ENCODE data around the gene APOL6. TPM values are rescaled to one million over a fixed set of nuclear protein-coding genes. Genes with fewer than 3 reads are reported as not detected.

APOL6 gene
- total RNA-seq, 4 donors from 2014 or later = 5.3 to 19.8 (median 13.0) TPM

GRCh38 chr22:35608088-35608487 lies 40.2 kb upstream of the APOL6 start:
- H3K9me3 ChIP-seq = no peaks in the 10 kb centered on the region
- H3K27ac ChIP-seq = no peak overlapping the region
- no peaks in the 10 kb centered on the region for H3K27me3 ChIP-seq
- TF ChIP-seq POLR2A (IDR thresholded peaks at IDR 0.05) (no peak), CTCF (IDR thresholded peaks at IDR 0.05) (no peak)
- DNase-seq = no peak
- intact Hi-C loops (cut with DNase I; ENCODE audit: low total_unique reads) = no loop called here
- H3K4me3 ChIP-seq = no peak overlapping the region
- H3K4me1 ChIP-seq = no peaks in the 10 kb centered on the region
- no peaks in the 10 kb centered on the region for H3K36me3 ChIP-seq

- intact Hi-C loops (cut with DNase I; ENCODE audit: low total_unique reads) = no loop called here
These were observed 39.0 kb upstream of the APOL6 start for GRCh38 chr22:35609261-35609660.

GRCh38 chr22:35609761-35610160 lies 38.5 kb upstream of the APOL6 start:
- H3K9me3 ChIP-seq = no peaks in the 10 kb centered on the region
- no peak for DNase-seq
- intact Hi-C loops (cut with DNase I; ENCODE audit: low total_unique reads) = no loop called here
- no peak for TF ChIP-seq POLR2A (IDR thresholded peaks at IDR 0.05)
- TF ChIP-seq CTCF (IDR thresholded peaks at IDR 0.05) = no peak
- H3K27me3 ChIP-seq = no peaks in the 10 kb centered on the region
- no peak overlapping the region for H3K27ac ChIP-seq
- H3K4me1 ChIP-seq = no peaks in the 10 kb centered on the region
- no peak overlapping the region for H3K4me3 ChIP-seq
- no peaks in the 10 kb centered on the region for H3K36me3 ChIP-seq

More at GRCh38 chr22:35609261-35609660, 39.0 kb upstream of the APOL6 start:
- no peak overlapping the region for H3K4me3 ChIP-seq
- no peaks in the 10 kb centered on the region for H3K36me3 ChIP-seq
- no peaks in the 10 kb centered on the region for H3K27me3 ChIP-seq
- no peak for DNase-seq
- no peaks in the 10 kb centered on the region for H3K9me3 ChIP-seq
- TF ChIP-seq POLR2A (IDR thresholded peaks at IDR 0.05) (no peak), CTCF (IDR thresholded peaks at IDR 0.05) (no peak)
- H3K4me1 ChIP-seq = no peaks in the 10 kb centered on the region
- no peak overlapping the region for H3K27ac ChIP-seq

- intact Hi-C loops (cut with DNase I; ENCODE audit: low total_unique reads) = no loop called here
- no peak for DNase-seq
- Histone ChIP-seq H3K27ac (no peak overlapping the region), H3K27me3 (no peaks in the 10 kb centered on the region), H3K4me1 (no peaks in the 10 kb centered on the region), H3K4me3 (no peak overlapping the region), H3K36me3 (no peaks in the 10 kb centered on the region), H3K9me3 (no peaks in the 10 kb centered on the region)
- TF ChIP-seq CTCF (IDR thresholded peaks at IDR 0.05) = no peak
- TF ChIP-seq POLR2A (IDR thresholded peaks at IDR 0.05) = no peak
These were observed 37.5 kb upstream of the APOL6 start for GRCh38 chr22:35610741-35611140.

GRCh38 chr22:35611200-35611890 lies 36.9 kb upstream of the APOL6 start:
- Histone ChIP-seq H3K27me3 (no peaks in the 10 kb centered on the region), H3K27ac (no peak overlapping the region), H3K4me1 (no peaks in the 10 kb centered on the region), H3K4me3 (no peak overlapping the region), H3K36me3 (no peaks in the 10 kb centered on the region), H3K9me3 (no peaks in the 10 kb centered on the region)
- intact Hi-C loops (cut with DNase I; ENCODE audit: low total_unique reads) = no loop called here
- no peak for TF ChIP-seq CTCF (IDR thresholded peaks at IDR 0.05)
- no peak for TF ChIP-seq POLR2A (IDR thresholded peaks at IDR 0.05)
- DNase-seq = no peak

All from uterus (tissue), 4 donors.